HepG2 (cell line): ENCODE data around the gene RSPH9. TPM values are rescaled to one million over a fixed set of nuclear protein-coding genes. Genes with fewer than 3 reads are reported as not detected.

ENCODE experiments used
- DBP ChIP-seq: sonication (generic); formaldehyde crosslinking; IDR thresholded peaks from 2 replicates; pipeline ENCODE4 v1.4.0; 2020; ENCODE audit warnings: missing genetic modification reagents; ENCODE audit errors: not compliant biosample characterization
- FOXA3 ChIP-seq: IDR thresholded peaks from 2 replicates; pipeline ENCODE4 v1.6.1; 2016; ENCODE audit warnings: missing genetic modification reagents, missing compliant biosample characterization
- HCFC1 ChIP-seq: fragments of 150-350 bp; IDR thresholded peaks from 2 replicates; pipeline ENCODE4 v1.6.1; 2014; ENCODE audit warnings: low read depth, low read length
- HDAC2 ChIP-seq: sonication (generic); formaldehyde crosslinking; IDR thresholded peaks from 2 replicates; pipeline ENCODE4 v1.4.0; 2020; ENCODE audit warnings: missing genetic modification reagents
- HNRNPL ChIP-seq: fragments of 200-400 bp; formaldehyde crosslinking; IDR thresholded peaks from 2 replicates; pipeline ENCODE4 v1.6.1; 2017; ENCODE audit warnings: mild to moderate bottlenecking, low read depth, low read length
- KDM1A ChIP-seq: IDR thresholded peaks from 2 replicates; pipeline ENCODE4 v1.6.1; 2016; ENCODE audit warnings: missing compliant biosample characterization
- KLF9 ChIP-seq: IDR thresholded peaks from 2 replicates; pipeline ENCODE4 v1.6.1; 2016; ENCODE audit warnings: low read depth
- MIER3 ChIP-seq: IDR thresholded peaks from 2 replicates; pipeline ENCODE4 v1.6.1; 2016; ENCODE audit warnings: missing compliant biosample characterization, borderline replicate concordance
- MZF1 ChIP-seq: sonication (generic); formaldehyde crosslinking; IDR thresholded peaks from 2 replicates; pipeline ENCODE4 v1.8.1; 2023; ENCODE audit warnings: mild to moderate bottlenecking, missing genetic modification reagents, borderline replicate concordance
- STAT5B ChIP-seq: sonication (generic); formaldehyde crosslinking; IDR thresholded peaks from 2 replicates; pipeline ENCODE4 v1.4.0; 2020; ENCODE audit warnings: missing genetic modification reagents
- TAF1 ChIP-seq: sonication (generic); formaldehyde crosslinking; IDR thresholded peaks from 2 replicates; pipeline ENCODE4 v1.4.0; 2020; ENCODE audit warnings: missing genetic modification reagents
- UBTF ChIP-seq: sonication (generic); formaldehyde crosslinking; IDR thresholded peaks from 2 replicates; pipeline ENCODE4 v1.4.0; 2020; ENCODE audit warnings: mild to moderate bottlenecking, missing genetic modification reagents
- ZC3H13 ChIP-seq: sonication (generic); formaldehyde crosslinking; IDR thresholded peaks from 2 replicates; pipeline ENCODE4 v1.8.1; 2023; ENCODE audit warnings: mild to moderate bottlenecking, missing genetic modification reagents, moderate library complexity
- ZFP90 ChIP-seq: sonication (generic); formaldehyde crosslinking; IDR thresholded peaks from 2 replicates; pipeline ENCODE4 v1.8.0; 2022; ENCODE audit warnings: missing genetic modification reagents, mild to moderate bottlenecking, inconsistent platforms, borderline replicate concordance
- ZFP91 ChIP-seq: sonication (generic); formaldehyde crosslinking; IDR thresholded peaks from 2 replicates; pipeline ENCODE4 v1.9.0; 2022; ENCODE audit warnings: missing genetic modification reagents, mild to moderate bottlenecking, borderline replicate concordance
- ZFY ChIP-seq: sonication (generic); formaldehyde crosslinking; IDR thresholded peaks from 2 replicates; pipeline ENCODE4 v1.4.0; 2020; ENCODE audit warnings: missing genetic modification reagents
- ZNF124 ChIP-seq: sonication (generic); formaldehyde crosslinking; IDR thresholded peaks from 2 replicates; pipeline ENCODE4 v1.4.0; 2020; ENCODE audit warnings: missing genetic modification reagents
- ZNF781 ChIP-seq: sonication (generic); formaldehyde crosslinking; IDR thresholded peaks from 2 replicates; pipeline ENCODE4 v1.5.1; 2020; ENCODE audit warnings: borderline replicate concordance, mild to moderate bottlenecking, missing genetic modification reagents; ENCODE audit errors: not compliant biosample characterization
- ZSCAN12 ChIP-seq: sonication (generic); formaldehyde crosslinking; IDR thresholded peaks from 2 replicates; pipeline ENCODE4 v1.9.0; 2021; ENCODE audit warnings: mild to moderate bottlenecking, missing genetic modification reagents
- ZSCAN21 ChIP-seq: sonication (generic); formaldehyde crosslinking; IDR thresholded peaks from 2 replicates; pipeline ENCODE4 v1.8.0; 2022; ENCODE audit warnings: mild to moderate bottlenecking, missing genetic modification reagents, moderate library complexity, borderline replicate concordance
- ZSCAN31 ChIP-seq: sonication (generic); formaldehyde crosslinking; IDR thresholded peaks from 2 replicates; pipeline ENCODE4 v1.5.0; 2020; ENCODE audit warnings: low read depth, mild to moderate bottlenecking, missing genetic modification reagents
- polyA plus RNA-seq, 8 experiments: library from polyadenylated mRNA; depleted of rRNA in 3 of 8; stranded (reverse) in 7 of 8; unstranded in 1 of 8; fragments of >200 nt; fragmentation: Illumina TruSeq in 4 of 8; extraction: Trizol in 4 of 8; gene quantifications; 2 replicates each; pipeline versions ENCODE4 v1.2.1 to v1.2.3, GENCODE V29; 2011 to 2016; ENCODE audit warnings: low read depth in 4 of 8, missing spikeins in 1 of 8, mixed read lengths in 1 of 8; ENCODE audit not compliant: insufficient read depth in 1 of 8
- total RNA-seq, 5 experiments: library from RNA; depleted of rRNA; stranded (reverse); fragments of >200 nt; fragmentation: Illumina TruSeq; extraction: Trizol; gene quantifications; 2 replicates each; pipeline ENCODE4 v1.2.3, GENCODE V29; 2016; ENCODE audit warnings: low read depth in 1 of 5
- TF ChIP-seq, protein P1 (sequence below): sonication (generic); formaldehyde crosslinking; IDR thresholded peaks from 2 replicates; pipeline ENCODE4 v1.5.1; 2020; ENCODE audit warnings: mild to moderate bottlenecking, missing genetic modification reagents

RSPH9 gene
- total and polyA plus RNA-seq, 2 of the 13 experiments (the other 11 are each of a cell fraction or from before 2014, with no cell fraction given) = 0.04 TPM; not detected in 1

DNA sequence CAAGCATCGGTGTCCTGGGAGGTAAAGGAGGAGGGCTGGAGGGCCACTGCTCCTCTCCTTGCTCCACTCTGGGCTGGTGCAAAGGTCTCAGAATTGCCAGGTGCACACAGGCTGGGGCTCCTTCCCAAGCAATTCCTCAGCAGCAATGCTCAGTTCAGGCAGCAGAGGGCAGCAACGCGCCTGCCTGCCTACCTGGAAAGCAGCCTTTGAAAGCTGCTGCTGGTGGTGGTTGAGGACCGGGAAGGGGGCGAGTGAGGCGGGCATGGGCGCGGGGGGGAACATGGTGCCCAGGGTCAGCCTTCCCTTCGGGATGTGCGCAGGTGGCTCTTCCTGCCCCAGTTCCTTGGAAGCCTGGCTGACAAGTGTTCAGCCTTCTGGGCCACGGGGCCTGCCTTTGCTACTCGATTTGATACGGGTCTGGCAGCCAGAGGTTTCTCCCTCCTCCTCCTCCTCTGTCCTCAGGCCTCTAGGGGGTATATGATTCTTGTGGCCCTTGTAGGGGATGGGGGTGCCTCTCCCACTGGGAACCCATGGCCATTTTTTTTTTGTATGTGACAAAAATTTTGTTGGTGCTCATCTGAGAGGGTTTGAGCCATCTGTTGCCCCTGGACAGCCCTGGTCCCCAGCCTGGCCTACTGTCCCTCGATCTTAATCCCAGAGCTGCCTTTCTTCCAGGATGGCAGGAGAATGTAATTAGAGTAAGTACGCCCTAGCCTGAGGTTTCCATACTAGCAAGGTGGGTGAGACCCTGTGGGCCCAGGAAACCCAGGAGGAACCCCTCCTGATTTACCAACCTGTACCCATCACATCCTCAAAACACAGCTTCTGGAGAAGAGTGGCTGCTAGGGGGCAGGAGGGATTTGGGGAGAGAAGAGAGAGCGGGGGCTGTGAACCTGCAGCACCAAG lies 22.7 kb downstream of the RSPH9 start (continued):
- peak; percentile 52; the same call in 1 of the 2 replicates for TF ChIP-seq ZFP91
- peak; percentile 66 for TF ChIP-seq FOXA3
- no peak for TF ChIP-seq ZNF781 (CRISPR knock-in tag)
- TF ChIP-seq UBTF (CRISPR knock-in tag) = peak; percentile 59
- TF ChIP-seq ZNF124 (CRISPR knock-in tag) = no peak
- TF ChIP-seq ZSCAN21 (CRISPR knock-in tag) = no peak; the same call in 1 of the 2 replicates
- TF ChIP-seq, protein P1, sequence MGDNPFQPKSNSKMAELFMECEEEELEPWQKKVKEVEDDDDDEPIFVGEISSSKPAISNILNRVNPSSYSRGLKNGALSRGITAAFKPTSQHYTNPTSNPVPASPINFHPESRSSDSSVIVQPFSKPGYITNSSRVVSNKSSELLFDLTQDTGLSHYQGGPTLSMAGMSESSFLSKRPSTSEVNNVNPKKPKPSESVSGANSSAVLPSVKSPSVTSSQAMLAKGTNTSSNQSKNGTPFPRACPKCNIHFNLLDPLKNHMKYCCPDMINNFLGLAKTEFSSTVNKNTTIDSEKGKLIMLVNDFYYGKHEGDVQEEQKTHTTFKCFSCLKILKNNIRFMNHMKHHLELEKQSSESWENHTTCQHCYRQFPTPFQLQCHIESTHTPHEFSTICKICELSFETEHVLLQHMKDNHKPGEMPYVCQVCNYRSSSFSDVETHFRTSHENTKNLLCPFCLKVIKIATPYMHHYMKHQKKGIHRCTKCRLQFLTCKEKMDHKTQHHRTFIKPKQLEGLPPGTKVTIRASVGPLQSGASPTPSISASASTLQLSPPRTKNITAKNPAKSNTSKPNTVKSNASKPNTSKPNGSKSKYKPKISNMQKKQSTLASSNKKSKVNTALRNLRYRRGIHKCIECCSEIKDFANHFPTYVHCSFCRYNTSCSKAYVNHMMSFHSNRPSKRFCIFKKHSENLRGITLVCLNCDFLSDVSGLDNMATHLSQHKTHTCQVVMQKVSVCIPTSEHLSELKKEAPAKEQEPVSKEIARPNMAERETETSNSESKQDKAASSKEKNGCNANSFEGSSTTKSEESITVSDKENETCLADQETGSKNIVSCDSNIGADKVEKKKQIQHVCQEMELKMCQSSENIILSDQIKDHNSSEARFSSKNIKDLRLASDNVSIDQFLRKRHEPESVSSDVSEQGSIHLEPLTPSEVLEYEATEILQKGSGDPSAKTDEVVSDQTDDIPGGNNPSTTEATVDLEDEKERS (CRISPR knock-in tag) = peak; percentile 82; the same call in 1 of the 2 replicates
- peak; percentile 76 for TF ChIP-seq ZSCAN31 (CRISPR knock-in tag)
- peak; percentile 31; the same call in 1 of the 2 replicates for TF ChIP-seq HCFC1
- TF ChIP-seq KLF9 (CRISPR knock-in tag) = no peak
- TF ChIP-seq ZFY (CRISPR knock-in tag) = peak; percentile 53; the same call in 1 of the 2 replicates
- TF ChIP-seq MZF1 = no peak
- TF ChIP-seq DBP (CRISPR knock-in tag) = no peak
- TF ChIP-seq HDAC2 (CRISPR knock-in tag) = peak; percentile 75
- TF ChIP-seq STAT5B = no peak
- TF ChIP-seq ZFP90 (CRISPR knock-in tag) = peak; percentile 63; the same call in 1 of the 2 replicates
- 0 out of 2 replicates have a peak, but pooled peaks have one; percentile 11 for TF ChIP-seq KDM1A (CRISPR knock-in tag)
- no peak for TF ChIP-seq TAF1
- peak; percentile 87; the same call in 1 of the 2 replicates for TF ChIP-seq MIER3 (CRISPR knock-in tag)
- no peak for TF ChIP-seq ZC3H13 (CRISPR knock-in tag)
- no peak for TF ChIP-seq ZSCAN12
- peak; percentile 95 for TF ChIP-seq HNRNPL
